Measurements from ENCODE around the gene PISD.

DNA sequence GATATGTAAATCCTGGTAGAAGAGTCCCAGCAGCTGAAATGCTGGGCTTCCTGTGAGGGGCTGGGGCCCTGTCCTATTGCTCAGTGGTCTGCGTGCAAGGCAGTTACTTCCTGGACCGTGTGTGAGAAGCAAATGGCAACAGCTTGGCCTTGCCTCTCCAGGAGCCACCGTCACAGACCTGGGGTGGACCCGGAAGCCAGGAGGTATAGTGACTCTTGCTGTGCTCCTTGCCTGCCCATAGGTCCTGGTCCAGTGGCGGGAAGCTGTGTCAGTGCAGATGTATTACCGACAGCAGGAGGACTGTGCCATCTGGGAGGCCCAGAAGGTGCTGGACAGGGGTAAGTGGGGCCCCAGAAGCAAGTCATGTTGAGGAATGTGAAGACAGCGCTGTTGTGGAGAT is 54.3 kb downstream of the PISD start:
- TF ChIP-seq CBX8 (IDR thresholded peaks at IDR 0.05; ENCODE audit: borderline replicate concordance, low read depth, low read length): no peak
- TF ChIP-seq, protein P1, sequence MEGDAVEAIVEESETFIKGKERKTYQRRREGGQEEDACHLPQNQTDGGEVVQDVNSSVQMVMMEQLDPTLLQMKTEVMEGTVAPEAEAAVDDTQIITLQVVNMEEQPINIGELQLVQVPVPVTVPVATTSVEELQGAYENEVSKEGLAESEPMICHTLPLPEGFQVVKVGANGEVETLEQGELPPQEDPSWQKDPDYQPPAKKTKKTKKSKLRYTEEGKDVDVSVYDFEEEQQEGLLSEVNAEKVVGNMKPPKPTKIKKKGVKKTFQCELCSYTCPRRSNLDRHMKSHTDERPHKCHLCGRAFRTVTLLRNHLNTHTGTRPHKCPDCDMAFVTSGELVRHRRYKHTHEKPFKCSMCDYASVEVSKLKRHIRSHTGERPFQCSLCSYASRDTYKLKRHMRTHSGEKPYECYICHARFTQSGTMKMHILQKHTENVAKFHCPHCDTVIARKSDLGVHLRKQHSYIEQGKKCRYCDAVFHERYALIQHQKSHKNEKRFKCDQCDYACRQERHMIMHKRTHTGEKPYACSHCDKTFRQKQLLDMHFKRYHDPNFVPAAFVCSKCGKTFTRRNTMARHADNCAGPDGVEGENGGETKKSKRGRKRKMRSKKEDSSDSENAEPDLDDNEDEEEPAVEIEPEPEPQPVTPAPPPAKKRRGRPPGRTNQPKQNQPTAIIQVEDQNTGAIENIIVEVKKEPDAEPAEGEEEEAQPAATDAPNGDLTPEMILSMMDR (IDR thresholded peaks at IDR 0.05; ENCODE audit: control extremely low read depth in 1 of 3, insufficient read depth in 1 of 3, low read depth in 1 of 3, low read length in 3 of 3): no peak
- no peak for TF ChIP-seq POLR2AphosphoS5 (IDR thresholded peaks at IDR 0.05; ENCODE audit: low read depth, low read length)
- TF ChIP-seq POU5F1 (IDR thresholded peaks at IDR 0.05; ENCODE audit: low read depth, low read length): no peak
- TF ChIP-seq, protein P2, sequence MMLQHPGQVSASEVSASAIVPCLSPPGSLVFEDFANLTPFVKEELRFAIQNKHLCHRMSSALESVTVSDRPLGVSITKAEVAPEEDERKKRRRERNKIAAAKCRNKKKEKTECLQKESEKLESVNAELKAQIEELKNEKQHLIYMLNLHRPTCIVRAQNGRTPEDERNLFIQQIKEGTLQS (IDR thresholded peaks at IDR 0.05; ENCODE audit: insufficient read depth, low read depth, low read length): no peak
- no peak for TF ChIP-seq POLR2A (IDR thresholded peaks at IDR 0.05; ENCODE audit: control extremely low read depth in 1 of 2, low read depth in 2 of 2, low read length in 2 of 2)
- TF ChIP-seq EP300 (IDR thresholded peaks at IDR 0.05; ENCODE audit: borderline replicate concordance in 1 of 2, low read depth in 2 of 2, low read length in 2 of 2): no peak
- TF ChIP-seq JUN (IDR thresholded peaks at IDR 0.05; ENCODE audit: low read depth, low read length): no peak
- TF ChIP-seq TCF12 (IDR thresholded peaks at IDR 0.05; ENCODE audit: low read depth, low read length): no peak
- no peak for TF ChIP-seq RAD21 (IDR thresholded peaks at IDR 0.05 in 1 of 2, conservative IDR thresholded peaks at IDR 0.05 in 1 of 2; ENCODE audit: low read depth in 2 of 2, low read length in 2 of 2)
- TF ChIP-seq, protein P3, sequence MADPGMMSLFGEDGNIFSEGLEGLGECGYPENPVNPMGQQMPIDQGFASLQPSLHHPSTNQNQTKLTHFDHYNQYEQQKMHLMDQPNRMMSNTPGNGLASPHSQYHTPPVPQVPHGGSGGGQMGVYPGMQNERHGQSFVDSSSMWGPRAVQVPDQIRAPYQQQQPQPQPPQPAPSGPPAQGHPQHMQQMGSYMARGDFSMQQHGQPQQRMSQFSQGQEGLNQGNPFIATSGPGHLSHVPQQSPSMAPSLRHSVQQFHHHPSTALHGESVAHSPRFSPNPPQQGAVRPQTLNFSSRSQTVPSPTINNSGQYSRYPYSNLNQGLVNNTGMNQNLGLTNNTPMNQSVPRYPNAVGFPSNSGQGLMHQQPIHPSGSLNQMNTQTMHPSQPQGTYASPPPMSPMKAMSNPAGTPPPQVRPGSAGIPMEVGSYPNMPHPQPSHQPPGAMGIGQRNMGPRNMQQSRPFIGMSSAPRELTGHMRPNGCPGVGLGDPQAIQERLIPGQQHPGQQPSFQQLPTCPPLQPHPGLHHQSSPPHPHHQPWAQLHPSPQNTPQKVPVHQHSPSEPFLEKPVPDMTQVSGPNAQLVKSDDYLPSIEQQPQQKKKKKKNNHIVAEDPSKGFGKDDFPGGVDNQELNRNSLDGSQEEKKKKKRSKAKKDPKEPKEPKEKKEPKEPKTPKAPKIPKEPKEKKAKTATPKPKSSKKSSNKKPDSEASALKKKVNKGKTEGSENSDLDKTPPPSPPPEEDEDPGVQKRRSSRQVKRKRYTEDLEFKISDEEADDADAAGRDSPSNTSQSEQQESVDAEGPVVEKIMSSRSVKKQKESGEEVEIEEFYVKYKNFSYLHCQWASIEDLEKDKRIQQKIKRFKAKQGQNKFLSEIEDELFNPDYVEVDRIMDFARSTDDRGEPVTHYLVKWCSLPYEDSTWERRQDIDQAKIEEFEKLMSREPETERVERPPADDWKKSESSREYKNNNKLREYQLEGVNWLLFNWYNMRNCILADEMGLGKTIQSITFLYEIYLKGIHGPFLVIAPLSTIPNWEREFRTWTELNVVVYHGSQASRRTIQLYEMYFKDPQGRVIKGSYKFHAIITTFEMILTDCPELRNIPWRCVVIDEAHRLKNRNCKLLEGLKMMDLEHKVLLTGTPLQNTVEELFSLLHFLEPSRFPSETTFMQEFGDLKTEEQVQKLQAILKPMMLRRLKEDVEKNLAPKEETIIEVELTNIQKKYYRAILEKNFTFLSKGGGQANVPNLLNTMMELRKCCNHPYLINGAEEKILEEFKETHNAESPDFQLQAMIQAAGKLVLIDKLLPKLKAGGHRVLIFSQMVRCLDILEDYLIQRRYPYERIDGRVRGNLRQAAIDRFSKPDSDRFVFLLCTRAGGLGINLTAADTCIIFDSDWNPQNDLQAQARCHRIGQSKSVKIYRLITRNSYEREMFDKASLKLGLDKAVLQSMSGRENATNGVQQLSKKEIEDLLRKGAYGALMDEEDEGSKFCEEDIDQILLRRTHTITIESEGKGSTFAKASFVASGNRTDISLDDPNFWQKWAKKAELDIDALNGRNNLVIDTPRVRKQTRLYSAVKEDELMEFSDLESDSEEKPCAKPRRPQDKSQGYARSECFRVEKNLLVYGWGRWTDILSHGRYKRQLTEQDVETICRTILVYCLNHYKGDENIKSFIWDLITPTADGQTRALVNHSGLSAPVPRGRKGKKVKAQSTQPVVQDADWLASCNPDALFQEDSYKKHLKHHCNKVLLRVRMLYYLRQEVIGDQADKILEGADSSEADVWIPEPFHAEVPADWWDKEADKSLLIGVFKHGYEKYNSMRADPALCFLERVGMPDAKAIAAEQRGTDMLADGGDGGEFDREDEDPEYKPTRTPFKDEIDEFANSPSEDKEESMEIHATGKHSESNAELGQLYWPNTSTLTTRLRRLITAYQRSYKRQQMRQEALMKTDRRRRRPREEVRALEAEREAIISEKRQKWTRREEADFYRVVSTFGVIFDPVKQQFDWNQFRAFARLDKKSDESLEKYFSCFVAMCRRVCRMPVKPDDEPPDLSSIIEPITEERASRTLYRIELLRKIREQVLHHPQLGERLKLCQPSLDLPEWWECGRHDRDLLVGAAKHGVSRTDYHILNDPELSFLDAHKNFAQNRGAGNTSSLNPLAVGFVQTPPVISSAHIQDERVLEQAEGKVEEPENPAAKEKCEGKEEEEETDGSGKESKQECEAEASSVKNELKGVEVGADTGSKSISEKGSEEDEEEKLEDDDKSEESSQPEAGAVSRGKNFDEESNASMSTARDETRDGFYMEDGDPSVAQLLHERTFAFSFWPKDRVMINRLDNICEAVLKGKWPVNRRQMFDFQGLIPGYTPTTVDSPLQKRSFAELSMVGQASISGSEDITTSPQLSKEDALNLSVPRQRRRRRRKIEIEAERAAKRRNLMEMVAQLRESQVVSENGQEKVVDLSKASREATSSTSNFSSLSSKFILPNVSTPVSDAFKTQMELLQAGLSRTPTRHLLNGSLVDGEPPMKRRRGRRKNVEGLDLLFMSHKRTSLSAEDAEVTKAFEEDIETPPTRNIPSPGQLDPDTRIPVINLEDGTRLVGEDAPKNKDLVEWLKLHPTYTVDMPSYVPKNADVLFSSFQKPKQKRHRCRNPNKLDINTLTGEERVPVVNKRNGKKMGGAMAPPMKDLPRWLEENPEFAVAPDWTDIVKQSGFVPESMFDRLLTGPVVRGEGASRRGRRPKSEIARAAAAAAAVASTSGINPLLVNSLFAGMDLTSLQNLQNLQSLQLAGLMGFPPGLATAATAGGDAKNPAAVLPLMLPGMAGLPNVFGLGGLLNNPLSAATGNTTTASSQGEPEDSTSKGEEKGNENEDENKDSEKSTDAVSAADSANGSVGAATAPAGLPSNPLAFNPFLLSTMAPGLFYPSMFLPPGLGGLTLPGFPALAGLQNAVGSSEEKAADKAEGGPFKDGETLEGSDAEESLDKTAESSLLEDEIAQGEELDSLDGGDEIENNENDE (IDR thresholded peaks at IDR 0.05; ENCODE audit: insufficient replicate concordance, low read length): no peak
- TF ChIP-seq FOSL1 (IDR thresholded peaks at IDR 0.05; ENCODE audit: insufficient read depth, low read depth, low read length): no peak
- TF ChIP-seq SIRT6 (IDR thresholded peaks at IDR 0.05; ENCODE audit: low read length): no peak

All from H1 (cell line).